Measurements from ENCODE around the gene SDHB.

- TF ChIP-seq POLR2AphosphoS5 (IDR thresholded peaks at IDR 0.05) = no peak
- no peak for TF ChIP-seq CTCF (IDR thresholded peaks at IDR 0.05)
- no peak for TF ChIP-seq POLR2A (IDR thresholded peaks at IDR 0.05)
These were observed 32.9 kb upstream of the SDHB start for GRCh38 chr1:17086751-17087150.

Measured in upper lobe of left lung (tissue), 4 donors.